HG02970 (cell line): ENCODE data around the gene CTNNAL1.

Experiments used
- ATAC-seq: cut with Tn5 transposase; IDR thresholded peaks from one replicate; pipeline ENCODE4 v1.9.1; 2021; ENCODE audit warnings: mild to moderate bottlenecking, moderate library complexity, moderate number of reproducible peaks; ENCODE audit not compliant: unreplicated experiment, low FRiP score

CTNNAL1 gene

DNA sequence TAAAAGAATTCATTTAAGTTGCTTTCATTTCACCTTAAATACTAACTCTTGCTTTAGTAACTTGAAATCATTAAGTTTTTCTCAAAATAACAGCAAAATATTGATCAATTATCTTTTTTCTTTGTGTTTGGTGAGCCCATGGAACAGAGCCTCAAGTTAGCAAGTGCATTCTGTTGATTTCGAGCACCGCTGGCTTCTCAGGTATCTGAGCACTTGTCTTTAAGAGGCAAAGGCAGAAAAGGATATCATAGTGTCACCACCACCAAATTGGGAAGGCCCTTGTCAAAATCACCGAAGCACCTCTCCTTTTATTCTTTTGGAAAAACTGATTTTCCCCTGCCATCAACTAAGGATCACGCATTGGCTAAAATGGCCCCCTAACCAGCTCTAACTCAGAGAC lies 17.1 kb upstream of the CTNNAL1 start:
- no peak for ATAC-seq

DNA sequence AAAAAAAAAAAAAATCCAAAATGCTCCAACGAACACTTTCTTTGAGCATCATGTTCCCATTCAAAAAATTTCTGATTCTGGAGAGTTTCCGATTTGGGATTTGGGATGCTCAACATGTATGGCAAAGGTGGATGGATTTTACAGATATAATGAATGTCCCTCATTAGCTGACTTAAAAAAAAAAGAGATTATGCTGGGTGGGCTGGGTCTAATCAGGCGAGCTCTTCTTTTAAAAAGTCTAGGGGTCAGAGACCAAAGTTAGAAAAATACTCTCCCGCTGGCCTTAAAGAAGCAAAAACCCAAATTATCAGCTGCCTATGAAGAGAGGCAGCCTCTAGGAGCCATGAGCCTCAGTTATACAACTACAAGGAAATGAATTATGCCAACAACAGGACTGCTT lies 15.2 kb upstream of the CTNNAL1 start:
- no peak for ATAC-seq

DNA sequence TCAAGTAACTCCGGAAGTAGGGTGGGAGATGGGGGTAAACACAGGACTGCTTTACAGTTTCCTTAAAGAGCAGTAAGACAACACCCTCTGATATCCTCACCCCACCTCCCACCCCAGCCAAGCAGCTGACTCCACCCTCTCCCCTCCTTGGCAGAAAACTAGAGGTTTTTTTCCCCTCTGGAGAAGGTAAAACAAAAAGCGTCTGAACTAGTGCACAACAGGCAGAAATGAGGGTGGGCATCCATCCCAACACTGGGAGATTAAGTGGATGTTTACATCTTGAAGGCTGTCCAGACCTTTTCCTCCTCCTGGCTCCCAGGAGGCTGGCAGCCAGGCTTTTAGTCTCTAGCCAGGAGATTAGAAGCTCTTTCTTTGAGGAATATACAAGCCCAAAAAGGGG lies 13.9 kb upstream of the CTNNAL1 start:
- ATAC-seq = no peak

DNA sequence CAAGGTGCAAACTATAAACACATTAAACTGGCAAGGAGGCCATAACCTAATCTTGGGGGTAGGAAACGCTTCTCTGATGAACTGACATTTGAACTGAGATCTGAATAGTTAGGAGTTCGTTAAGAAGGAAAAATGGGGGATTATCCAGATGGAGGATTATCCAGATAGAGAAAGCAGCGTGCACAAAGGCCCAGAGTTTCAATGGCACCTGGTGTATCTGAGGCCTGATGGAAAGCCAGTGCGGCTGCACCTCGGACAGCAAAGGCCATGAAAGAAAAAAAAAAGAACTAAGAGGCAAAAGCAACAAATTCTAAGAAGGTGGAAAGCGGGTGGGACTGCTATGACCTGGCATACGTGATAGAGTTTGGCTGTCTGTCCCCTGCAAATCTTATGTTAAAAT lies 13.0 kb upstream of the CTNNAL1 start:
- ATAC-seq = no peak

DNA sequence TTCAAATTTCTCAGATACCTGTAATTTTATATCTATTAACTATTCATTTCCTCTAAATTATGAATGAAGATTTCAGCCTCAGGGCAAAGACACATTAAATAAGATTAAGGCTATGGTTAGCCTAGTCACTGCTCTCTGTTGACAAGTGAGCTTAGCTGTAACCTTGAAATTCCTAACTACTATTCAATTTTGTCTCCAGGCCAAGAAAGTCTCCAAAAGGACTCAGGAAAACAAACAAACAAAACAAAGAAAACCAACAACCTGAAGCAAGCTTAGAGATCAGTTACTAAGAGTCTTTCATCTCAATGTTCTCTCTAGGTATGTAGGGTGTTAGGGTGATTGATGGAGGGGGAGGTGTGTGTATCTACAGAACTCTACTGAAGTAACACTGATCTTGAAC lies 9.6 kb upstream of the CTNNAL1 start:
- no peak for ATAC-seq

DNA sequence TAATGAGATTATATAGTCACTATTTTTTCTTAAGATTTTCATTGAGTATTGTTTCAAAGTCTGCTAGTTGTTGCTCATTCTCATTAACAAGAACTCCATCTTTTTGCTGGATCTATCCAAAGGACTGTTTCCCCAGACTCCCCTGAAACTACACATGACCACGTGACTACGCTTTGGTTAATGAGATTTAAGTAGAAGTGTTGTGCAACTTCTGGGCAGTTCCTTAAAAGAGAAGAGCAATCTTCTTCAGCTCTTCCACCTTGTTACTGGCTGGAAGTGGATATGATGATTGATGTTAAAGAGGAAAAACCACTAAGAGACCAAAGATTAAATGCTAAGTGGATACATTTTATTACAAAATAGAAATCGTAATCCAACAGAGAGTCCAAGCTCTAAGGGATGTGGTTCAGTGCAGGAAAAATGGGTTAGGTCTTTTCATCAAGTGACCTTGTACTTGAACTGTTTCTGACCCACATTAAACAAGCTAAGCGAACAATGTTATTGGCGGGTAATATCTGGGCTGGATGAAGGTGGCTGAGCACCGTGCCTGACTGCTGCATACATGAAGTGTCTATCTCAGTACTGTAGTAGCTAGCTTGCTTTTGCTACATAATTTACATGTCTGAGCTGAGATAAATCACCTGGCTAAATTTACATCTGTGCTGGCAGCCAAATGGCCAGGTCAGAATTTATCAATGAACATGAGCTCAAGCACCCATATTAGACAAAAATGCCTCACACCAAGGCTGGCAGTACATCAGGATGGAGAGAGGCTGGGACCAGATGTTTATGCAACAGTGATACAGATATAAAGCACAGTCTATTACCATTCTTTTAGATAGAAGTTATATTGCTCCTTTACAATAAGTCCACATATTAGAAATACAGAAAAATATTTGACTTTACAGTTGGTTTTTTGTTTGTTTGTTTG lies 7.5 kb upstream of the CTNNAL1 start:
- ATAC-seq = no peak

DNA sequence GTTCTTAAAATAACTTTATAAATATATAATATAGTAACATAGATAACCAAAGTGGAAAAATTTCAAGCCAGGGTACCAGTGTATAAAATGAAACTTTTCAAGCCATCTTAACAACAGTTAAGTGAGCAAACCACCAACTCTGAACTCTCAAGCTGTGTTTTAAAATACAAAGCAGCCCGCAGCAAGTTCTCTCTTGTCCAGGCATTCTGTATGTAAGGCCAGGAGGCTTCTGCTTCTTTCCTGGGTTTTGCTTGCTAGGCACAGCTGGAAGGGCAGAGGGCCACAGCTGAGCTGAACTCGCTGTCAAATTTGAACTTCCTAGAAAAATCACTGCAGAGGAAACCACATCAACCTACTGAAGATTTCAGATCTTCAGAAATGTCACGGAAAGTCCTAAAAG lies 6.8 kb upstream of the CTNNAL1 start:
- ATAC-seq = no peak

DNA sequence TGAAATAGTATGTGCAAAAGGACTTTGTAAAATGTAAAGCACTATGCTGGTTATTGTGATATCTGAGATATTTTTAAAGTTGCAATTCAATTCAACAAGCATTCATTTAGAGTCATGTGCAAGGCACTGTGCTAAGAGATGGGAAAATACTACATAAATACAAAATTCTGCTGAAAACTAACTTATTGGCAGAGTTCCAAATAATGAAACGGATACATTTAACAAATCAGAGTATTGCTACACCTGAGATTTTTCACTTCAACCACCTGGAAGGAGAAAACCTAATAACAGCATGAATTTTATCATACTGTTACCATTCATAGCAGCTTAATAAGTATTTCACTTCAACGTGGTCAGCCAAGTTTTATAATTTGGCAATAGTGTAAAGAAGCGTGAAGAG lies 6.1 kb upstream of the CTNNAL1 start:
- no peak for ATAC-seq

DNA sequence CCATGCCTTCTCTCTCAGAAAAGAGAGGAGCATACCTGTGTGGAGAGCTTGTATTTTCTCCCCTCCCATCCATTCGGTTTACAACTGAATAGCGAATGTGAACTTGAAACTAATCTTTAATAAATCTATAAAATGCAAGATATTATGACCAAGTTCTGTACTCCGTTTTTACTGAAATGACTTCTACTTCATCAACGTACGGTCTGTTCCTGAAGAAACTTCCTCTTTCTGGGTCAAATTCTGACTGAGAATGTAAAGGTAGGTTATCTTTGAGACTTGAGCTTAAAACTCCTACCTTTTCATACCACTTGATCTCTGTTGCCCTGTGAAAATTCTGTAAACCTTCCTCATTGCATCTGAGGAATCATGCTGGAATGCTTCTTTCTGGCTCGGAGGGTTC lies 4.2 kb upstream of the CTNNAL1 start:
- ATAC-seq = no peak

DNA sequence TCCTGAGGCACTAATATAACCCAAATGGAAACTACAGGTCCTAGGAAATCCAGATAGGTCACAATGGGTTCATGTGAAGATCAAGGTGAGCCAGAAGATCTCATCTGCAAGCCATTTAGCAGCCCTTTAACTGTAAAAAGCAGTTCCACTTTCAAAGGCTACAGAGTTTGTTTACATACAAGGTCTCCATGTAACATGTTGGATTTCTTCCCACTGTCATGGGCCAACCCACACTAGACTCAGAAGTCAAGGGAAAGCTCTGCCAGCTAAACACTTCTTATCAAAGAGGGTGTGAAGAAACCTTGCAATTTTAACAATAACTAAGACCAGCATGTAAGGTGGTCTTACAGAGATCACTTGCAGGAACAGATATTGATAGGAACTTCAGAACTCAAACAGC lies 3.8 kb upstream of the CTNNAL1 start:
- ATAC-seq = no peak

DNA sequence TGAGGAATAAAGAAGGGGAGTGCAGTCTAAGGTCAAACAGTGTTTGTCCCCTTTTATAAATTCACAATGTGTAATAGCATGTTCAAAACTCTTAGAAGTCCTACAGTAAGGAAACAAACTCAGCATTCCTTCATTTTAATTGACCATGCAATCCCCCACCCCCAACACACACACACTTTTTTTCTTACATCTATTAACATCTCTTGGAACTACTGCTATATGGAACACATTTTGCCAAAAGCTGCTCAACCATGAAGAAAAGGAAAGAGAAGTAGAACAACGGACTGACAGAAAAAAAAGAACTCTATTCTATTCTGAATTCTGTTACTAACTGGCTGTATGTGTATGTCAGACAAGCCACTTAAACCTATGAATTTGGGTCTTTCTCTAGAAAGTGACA lies 2.8 kb upstream of the CTNNAL1 start:
- ATAC-seq = no peak

DNA sequence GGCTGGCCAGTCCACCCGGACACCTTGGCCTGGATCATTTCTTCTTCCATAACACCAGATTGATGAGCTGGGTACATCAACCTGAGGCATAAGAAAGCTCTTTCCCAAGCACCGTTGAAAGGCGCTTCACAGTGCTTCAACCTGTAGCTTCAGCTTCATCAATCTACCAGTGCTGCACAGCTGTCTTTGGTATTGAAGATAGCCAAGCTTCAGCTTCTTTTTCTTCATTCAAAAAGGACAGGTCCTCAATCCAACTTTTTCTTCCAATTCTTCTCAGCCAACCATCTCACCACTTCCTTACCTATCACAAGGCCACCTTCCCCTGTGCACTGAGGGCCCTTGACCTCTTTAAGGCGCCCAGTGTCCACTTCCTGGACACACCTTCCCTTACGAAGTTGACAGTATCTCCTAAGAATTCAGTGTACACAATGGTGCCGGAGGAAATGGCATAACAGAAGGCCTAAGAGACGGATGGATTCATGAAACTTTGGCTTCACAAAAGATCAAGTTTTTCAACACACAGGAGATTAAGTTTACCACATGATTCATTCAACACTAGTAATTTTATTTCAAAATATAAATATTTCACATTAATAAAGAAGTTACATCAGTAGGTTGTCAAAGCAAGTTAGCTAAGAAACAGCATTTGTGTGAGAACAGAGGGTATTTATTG lies 1.4 kb upstream of the CTNNAL1 start:
- ATAC-seq = no peak

DNA sequence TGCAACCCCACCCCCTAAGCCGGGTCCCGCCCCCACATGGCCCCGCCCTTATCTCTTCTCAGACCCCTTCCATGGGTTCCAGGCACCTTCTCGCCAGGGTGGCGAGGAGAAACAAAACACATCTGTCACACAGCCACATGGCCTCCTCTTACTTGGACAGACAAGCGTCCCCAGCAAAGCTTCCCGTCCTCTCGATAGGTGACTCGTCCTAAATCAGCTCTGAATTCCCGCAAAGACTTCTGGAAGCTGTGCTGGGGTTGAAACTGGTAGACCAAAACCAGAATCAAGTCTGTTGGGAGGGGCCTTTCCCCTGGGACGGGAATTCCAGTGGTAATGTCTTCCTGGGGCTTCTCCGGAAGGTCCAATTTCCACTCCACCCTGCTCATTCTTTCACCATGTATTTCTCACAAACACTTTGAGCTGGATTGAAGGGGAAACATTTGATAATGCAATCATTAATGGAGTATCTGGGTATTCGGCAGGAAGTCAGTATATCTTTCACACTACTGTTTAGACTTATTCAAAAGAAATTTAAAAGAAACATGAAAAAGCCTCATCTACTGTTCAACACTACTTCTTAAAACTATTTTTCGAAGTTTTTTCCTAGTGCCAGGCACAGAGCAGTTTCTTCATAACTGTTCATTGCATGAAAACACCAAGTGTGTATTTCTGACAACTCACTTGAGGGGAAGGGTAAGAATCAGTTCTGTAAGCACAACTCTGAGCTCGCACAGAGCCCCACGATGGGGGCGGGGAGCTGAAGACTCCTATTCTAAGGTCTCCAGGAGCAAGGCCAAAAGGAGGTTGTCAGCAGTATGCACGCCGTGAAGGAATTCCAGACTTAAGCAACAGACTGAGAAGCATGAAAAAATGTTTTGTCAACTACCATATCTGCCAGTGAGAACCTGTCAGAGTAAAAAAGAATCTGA lies 644 bp upstream of the CTNNAL1 start:
- ATAC-seq = no peak

DNA sequence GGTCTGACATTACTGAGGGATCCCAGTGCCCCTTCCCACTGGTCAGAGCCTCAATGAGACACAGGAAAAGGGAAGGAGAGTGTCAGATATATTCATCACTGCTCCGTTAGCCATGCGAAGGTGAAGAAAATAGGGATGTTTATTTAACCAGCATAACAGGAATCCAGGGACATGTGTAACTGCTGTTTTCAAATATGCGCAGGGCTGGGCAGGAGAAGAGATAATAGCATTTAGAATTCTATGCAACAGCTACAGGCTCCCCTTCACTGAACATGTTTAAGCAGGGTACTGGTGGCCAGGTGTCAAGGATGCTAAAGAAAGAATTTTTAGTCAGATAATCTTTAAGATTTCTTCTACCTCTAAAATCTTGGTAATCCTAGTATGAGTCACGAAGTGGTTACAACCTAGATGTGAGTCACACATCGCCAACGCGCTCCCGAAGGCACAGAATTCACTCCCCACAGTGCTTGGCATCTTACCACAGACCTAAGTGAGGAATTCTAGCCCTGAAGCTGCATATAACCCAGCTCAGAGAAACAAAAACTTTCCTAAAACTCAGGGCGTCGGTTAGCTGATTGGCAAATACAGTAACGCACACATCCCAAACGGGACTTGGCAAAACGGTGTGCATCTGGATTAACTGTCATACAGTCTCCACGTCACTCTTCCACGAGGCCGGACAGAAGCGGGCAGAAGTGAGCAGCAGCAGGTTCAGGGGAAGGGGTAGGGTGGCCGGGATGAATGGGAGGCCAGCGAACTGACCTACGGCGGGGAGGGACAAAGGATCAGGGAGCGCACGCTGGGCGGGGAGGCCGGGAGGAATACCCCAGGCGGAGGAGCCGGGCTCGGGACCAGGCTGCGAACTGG lies 1.1 kb downstream of the CTNNAL1 start:
- no peak for ATAC-seq

DNA sequence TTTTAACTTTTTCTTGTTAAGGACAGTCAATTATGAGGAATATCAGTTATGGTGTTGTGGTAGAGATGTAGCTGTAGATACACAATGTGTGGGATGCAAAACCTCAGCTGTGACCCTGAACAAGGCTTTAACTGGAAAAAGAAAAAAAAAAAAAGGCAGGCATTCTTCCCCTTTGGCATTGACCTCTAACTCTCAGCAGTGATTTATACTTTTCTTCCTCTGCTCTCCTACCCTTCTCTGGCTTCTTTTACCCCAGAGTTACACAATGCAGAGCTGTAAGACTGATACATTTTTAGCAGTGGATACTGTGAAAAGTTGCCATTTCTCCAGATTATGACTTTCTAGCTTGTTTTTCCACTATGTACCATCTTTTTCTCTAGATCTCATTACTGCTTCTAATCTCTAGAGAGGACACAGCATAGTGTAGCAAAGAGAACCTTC lies 2.0 kb downstream of the CTNNAL1 start:
- ATAC-seq = no peak

DNA sequence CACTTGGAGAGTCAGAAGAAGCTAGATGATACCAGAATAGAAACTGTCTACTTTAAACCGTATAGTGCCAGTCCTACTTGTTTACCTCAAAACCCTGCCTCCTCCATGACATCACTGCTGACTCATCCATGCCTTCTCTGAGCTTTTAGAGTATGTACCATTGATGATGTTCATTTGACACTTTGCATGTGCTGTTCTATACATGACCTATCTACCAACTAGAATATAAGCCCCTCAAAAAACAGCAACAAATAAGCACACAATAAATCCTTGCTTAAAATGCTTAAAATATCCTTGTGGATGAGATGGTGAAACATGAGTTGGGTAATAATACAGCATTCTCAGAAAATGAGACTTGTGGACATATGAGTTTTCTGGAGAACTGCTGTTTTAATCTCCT lies 2.6 kb downstream of the CTNNAL1 start:
- no peak for ATAC-seq

DNA sequence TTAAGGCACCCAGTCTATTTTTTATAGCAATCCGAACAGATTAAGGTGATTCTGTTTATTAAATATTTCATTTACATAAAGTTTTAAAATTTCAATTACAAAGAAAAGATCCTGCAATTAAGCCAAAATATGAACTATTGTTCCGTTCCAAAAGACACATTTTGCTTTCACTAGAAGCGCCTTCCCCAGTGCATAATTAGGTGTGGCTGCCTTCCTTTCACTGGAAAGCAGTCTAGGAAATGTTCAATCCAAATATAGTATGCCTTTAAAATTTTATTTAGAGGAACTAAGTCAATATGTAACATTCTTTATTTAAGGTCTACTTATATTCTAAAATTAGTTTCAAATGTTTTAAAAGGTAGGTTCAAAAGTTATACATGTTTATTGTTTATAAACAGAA lies 7.6 kb downstream of the CTNNAL1 start:
- ATAC-seq = no peak

DNA sequence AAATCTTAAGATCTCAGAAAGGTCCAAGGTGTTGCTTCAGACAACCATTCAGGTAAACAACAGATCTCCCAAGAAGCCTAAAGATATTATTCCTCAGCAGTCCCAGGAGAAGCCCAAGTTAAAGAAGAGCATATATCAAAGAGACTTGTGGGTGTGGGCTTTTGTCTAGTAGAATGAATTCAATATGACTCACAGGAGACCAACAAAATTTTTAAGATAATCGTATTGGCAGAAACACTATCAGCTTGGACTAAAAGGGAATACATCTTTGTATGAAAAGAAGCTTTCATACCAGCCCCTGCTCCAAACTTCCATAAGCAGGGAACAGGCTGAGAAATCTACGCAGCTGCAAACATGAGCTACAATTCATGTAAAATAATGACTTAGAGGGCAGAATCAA lies 10.2 kb downstream of the CTNNAL1 start:
- ATAC-seq = no peak

DNA sequence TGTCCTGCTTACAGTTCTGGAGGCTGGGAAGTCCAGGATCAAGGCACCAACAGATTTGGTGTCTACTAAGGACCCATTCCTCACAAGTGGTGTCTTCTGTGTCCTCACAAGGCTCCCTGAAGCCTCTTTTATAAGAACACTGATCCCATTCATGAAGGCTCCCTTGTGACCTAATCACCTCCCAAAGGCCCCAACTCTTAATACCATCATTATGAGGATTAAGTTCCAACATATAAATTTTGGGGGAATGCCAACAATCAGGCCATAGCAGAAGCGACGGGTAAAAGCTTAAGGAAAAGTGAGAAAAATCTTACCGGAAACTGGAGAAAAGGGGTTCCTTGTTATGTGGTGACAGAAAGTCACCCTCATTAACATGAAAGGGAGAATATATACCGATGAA lies 11.2 kb downstream of the CTNNAL1 start:
- no peak for ATAC-seq

DNA sequence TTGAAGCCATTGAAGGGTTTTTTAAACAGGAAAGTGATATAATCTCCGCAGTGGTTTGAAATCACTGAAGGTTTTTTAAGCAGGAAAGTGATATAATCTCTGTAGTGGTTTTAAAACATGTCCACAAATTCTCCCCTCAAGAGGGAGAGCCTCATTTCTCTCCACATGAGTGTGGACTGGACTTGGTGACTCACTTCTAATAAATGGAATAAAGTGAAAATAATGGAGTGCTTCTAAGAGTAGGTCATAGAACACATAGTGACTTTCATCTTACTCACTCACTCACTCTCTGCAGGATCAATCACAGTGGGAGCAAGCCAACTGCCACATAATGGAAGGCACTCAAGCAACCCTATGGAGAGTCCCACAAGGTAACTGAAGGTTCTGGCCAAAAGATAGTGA lies 12.0 kb downstream of the CTNNAL1 start:
- ATAC-seq = no peak
